GM10266 (cell line): ENCODE data around the gene AR.

ENCODE experiments used
- DNase-seq: peaks from one replicate; pipeline ENCODE4 v3.0.0; 2012; ENCODE audit errors: extremely low spot score
- CTCF ChIP-seq: IDR thresholded peaks from 2 replicates; pipeline ENCODE4 v1.5.1; 2012; ENCODE audit warnings: mild to moderate bottlenecking, low read depth; ENCODE audit not compliant: control insufficient read depth, insufficient read depth; ENCODE audit errors: missing control alignments

AR gene

DNA sequence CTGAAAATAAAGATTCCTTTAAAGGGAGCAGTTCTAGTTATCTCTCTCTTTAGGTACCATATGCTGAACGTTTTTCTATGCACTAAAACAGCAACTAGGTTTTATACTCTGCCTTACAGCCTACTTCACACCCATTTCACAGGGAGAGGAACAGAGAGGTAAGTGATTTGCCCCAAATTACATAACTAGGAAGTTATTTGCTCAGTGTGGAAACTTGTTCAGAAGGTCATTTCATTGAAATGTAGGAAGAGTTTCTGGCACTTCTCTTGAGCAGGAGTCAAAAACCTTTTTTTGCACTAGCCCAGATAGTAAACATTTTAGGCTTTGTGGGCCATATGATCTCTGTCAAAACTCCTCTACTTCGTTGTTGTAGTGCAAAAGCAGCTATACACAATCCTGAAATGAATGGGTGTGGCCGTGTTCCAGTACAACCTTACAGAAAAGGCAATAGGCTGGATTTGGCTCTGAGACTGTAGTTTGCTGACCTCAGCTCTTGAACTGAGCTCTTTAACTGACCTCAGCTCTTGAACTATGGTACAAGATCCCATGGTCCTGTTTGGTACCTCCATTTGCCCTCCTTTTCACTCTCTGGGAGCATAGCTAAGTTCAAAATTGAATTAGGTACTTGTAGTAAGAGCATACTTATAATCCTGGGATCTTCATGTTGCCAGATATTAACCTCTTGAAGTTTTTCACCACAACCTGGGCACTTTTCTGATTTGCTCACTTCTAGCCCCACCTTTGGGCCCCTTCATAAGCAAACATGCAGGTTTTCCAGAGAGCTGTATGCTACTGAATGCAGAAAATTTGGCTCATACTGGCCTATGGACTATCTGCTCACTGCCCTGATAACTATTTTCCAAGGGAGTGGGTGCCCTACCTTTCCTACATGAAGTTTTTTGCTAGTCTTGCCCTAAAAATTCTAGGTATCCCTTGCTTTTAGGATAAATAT, 53.3 kb downstream of the AR start:
- DNase-seq = no peak
- TF ChIP-seq CTCF = no peak

- no peak for DNase-seq
- TF ChIP-seq CTCF = no peak
These were observed 55.7 kb downstream of the AR start for GRCh38 chrX:67599532-67599931.

GRCh38 chrX:67601771-67602170, 58.0 kb downstream of the AR start:
- DNase-seq = no peak
- TF ChIP-seq CTCF = no peak

DNA sequence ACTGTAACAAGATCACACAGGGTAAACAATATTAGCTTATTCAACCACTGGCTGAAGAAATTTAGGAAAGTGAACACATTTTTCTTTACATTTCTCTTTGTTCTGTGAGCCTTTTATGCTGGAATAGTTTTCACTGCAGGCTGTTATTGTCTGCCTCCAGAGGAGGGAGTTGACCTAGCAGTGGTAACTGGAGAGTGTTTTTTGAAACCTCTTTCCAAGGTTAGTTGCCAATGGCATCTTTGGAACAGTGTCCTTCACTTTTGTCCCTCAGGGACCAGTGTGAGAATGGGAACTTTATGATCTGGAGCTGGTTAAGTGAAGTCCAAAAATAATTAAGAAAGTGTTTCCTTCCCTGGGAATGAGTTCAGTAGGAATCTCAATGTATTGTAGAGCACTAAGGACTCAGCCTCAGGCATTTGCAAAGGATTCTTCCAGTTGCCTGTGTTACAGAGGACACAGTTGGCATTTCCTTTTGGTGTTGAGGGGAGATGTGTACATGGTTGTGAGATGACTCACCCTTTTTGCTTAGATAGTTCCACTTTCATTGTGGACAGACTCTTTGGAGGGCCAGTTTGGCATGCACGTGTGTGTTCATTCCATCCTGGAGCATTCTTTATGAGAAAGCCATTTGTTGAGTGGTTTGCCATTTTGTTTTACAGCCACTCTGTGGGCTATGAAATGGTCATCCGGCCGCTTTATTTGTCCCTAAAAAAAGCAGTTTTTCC, 61.3 kb downstream of the AR start:
- no peak for TF ChIP-seq CTCF
- DNase-seq = no peak

- DNase-seq = no peak
- no peak for TF ChIP-seq CTCF
These were observed 63.6 kb downstream of the AR start for GRCh38 chrX:67607466-67607865.

DNA sequence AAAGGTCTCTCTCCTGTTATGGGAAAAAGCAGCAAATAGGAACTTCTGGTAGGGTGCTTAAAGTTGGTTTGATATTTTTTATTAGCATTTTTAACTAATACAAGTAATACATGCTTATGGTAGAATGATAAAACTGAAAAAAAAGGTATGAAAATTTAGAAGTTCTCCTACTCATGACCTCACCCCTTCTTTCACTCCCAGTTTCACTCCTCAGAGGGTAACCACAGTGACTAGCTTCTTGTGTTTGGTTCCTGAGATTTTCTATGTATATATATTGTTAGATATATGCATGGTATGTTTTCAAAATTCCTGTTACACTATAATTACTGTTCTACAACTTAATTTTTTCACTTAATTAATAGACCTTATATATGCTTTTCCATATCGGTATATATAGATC, 66.5 kb downstream of the AR start:
- no peak for TF ChIP-seq CTCF
- no peak for DNase-seq

DNA sequence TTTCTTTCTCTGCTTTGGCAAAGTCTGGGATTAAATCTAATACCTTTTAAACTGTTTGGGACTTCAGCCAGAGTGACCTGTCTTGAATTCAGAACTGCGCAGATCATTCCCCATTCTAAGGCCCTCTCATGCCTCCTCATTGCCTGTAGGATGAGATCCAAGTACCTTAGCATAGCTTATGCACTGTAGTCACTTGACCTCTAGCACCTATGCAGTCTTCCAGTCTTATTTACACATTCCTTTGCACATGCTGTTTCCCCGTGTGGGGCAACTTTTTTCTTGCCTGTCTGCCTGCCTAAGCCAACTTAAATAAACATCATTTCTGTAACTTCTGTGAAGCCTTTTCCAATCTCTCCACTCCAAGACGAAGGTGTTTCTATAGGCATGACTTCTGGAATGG, 68.4 kb downstream of the AR start:
- no peak for DNase-seq
- no peak for TF ChIP-seq CTCF
